ENCODE measurements around the gene ARHGAP24. TPM values are rescaled to one million over a fixed set of nuclear protein-coding genes. Genes with fewer than 3 reads are reported as not detected.

ARHGAP24 gene
- total RNA-seq, 2 donors from 2014 or later = 1.0 TPM; not detected in 1

GRCh38 chr4:85676050-85676425, 201.1 kb downstream of the ARHGAP24 start:
- ATAC-seq (no peak), DNase-seq (ENCODE audit: low spot score) (no peak)
- H3K4me3 Mint-ChIP-seq = no peak overlapping the region
- no peak overlapping the region for H3K27ac Mint-ChIP-seq
- H3K9me3 Mint-ChIP-seq = peaks cover 4% of the 10 kb centered on the region
- no peaks in the 10 kb centered on the region for H3K27me3 Mint-ChIP-seq
- H3K4me1 Mint-ChIP-seq (ENCODE audit: low read depth in 2 of 2) = no peaks in the 10 kb centered on the region
- H3K36me3 Mint-ChIP-seq = no peaks in the 10 kb centered on the region

- Mint-ChIP-seq H3K4me1 (ENCODE audit: low read depth in 2 of 2) (no peaks in the 10 kb centered on the region), H3K36me3 (no peaks in the 10 kb centered on the region), H3K27me3 (no peaks in the 10 kb centered on the region), H3K27ac (no peak overlapping the region), H3K9me3 (peaks cover 4% of the 10 kb centered on the region), H3K4me3 (no peak overlapping the region)
- ATAC-seq = no peak
- DNase-seq (ENCODE audit: low spot score) = no peak
Observed at GRCh38 chr4:85676850-85677590, 202.1 kb downstream of the ARHGAP24 start.

- Mint-ChIP-seq H3K4me3 (no peak overlapping the region), H3K4me1 (ENCODE audit: low read depth in 2 of 2) (no peaks in the 10 kb centered on the region), H3K27me3 (no peaks in the 10 kb centered on the region), H3K9me3 (peaks cover 3% of the 10 kb centered on the region), H3K36me3 (no peaks in the 10 kb centered on the region), H3K27ac (no peak overlapping the region)
- DNase-seq (ENCODE audit: low spot score) (no peak), ATAC-seq (no peak)
Observed at GRCh38 chr4:85681221-85681657, 206.3 kb downstream of the ARHGAP24 start.

GRCh38 chr4:85681921-85682320, 207.0 kb downstream of the ARHGAP24 start:
- H3K27me3 Mint-ChIP-seq = no peaks in the 10 kb centered on the region
- H3K4me1 Mint-ChIP-seq (ENCODE audit: low read depth in 2 of 2) = no peaks in the 10 kb centered on the region
- no peak overlapping the region for H3K4me3 Mint-ChIP-seq
- no peak for ATAC-seq
- H3K36me3 Mint-ChIP-seq = no peaks in the 10 kb centered on the region
- H3K9me3 Mint-ChIP-seq = peaks cover 3% of the 10 kb centered on the region
- no peak overlapping the region for H3K27ac Mint-ChIP-seq
- DNase-seq (ENCODE audit: low spot score) = no peak

DNA sequence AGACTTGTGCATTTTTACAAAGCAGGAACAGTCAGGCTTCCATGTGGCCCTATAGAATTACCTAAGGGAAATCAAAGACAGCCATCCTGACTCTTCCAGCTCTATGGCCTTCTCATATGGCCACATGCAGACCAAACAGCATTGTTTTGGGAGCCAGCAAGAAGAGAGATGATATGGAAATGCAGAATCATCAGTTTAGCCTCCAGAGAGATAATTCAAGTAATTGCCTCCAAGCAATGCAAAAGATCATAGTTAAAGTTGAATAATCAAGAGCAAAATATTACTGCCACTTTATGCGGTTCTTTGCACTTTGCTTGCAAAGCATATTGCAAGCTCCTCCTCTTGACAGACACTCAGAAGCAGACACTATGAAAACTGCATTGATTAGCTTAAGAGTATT, 207.4 kb downstream of the ARHGAP24 start:
- H3K27ac Mint-ChIP-seq = no peak overlapping the region
- H3K4me1 Mint-ChIP-seq (ENCODE audit: low read depth in 2 of 2) = no peaks in the 10 kb centered on the region
- no peak for ATAC-seq
- DNase-seq (ENCODE audit: low spot score) = no peak
- H3K36me3 Mint-ChIP-seq = no peaks in the 10 kb centered on the region
- H3K27me3 Mint-ChIP-seq = no peaks in the 10 kb centered on the region
- H3K4me3 Mint-ChIP-seq = no peak overlapping the region
- peaks cover 3% of the 10 kb centered on the region for H3K9me3 Mint-ChIP-seq

- DNase-seq (ENCODE audit: low spot score) = no peak
- Mint-ChIP-seq H3K27me3 (no peaks in the 10 kb centered on the region), H3K9me3 (peaks cover 3% of the 10 kb centered on the region), H3K4me1 (ENCODE audit: low read depth in 2 of 2) (no peaks in the 10 kb centered on the region), H3K36me3 (no peaks in the 10 kb centered on the region), H3K4me3 (no peak overlapping the region), H3K27ac (no peak overlapping the region)
- ATAC-seq = no peak
Observed at GRCh38 chr4:85684676-85685075, 209.7 kb downstream of the ARHGAP24 start.

DNA sequence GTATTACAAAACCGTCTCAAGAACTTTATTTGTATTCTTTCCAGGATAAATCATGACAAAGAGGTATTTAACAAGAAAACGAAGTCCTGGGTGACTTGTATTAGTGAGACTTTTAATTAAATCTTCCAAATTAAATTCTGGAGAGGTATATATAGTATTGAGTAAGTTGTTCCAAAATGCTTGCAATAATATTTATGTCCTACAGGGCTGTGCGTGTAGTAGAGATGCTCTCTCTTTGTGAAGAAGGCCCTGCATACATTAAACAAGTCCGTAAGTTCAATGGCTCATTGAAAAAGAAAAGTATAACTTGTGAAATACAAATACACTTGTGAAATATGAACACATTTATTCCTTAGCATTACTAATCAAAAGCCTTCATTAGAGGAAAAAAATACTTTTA, 211.4 kb downstream of the ARHGAP24 start:
- no peaks in the 10 kb centered on the region for H3K27me3 Mint-ChIP-seq
- H3K4me3 Mint-ChIP-seq = no peak overlapping the region
- DNase-seq (ENCODE audit: low spot score) (no peak), ATAC-seq (no peak)
- peaks cover 7% of the 10 kb centered on the region for H3K9me3 Mint-ChIP-seq
- no peak overlapping the region for H3K27ac Mint-ChIP-seq
- H3K4me1 Mint-ChIP-seq (ENCODE audit: low read depth in 2 of 2) = no peaks in the 10 kb centered on the region
- H3K36me3 Mint-ChIP-seq = no peaks in the 10 kb centered on the region

GRCh38 chr4:85688055-85688740, 213.2 kb downstream of the ARHGAP24 start:
- peaks cover 7% of the 10 kb centered on the region for H3K9me3 Mint-ChIP-seq
- no peak overlapping the region for H3K4me3 Mint-ChIP-seq
- H3K4me1 Mint-ChIP-seq (ENCODE audit: low read depth in 2 of 2) = no peaks in the 10 kb centered on the region
- ATAC-seq (no peak), DNase-seq (ENCODE audit: low spot score) (no peak)
- H3K36me3 Mint-ChIP-seq = no peaks in the 10 kb centered on the region
- H3K27ac Mint-ChIP-seq = no peak overlapping the region
- H3K27me3 Mint-ChIP-seq = no peaks in the 10 kb centered on the region

DNA sequence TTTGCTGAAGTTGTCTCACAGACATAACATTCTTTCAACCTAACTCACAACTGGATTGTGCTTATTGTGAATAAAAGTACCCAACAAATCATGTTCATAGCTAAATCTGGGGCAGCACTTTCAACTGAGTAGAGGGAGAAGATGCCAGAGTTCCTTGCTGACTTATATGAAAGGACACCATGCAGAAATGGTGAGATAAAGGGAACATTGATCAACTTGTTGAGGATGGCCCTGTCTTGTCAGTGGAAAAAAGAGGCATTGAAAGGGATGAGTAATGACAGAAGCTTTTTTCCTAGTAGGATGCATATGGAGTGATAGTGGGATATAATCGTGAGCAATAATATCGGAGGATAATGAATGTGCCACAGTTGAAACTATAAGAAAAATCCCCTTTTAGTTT, 221.7 kb downstream of the ARHGAP24 start:
- H3K9me3 Mint-ChIP-seq = peaks cover 10% of the 10 kb centered on the region
- H3K4me3 Mint-ChIP-seq = no peak overlapping the region
- ATAC-seq = no peak
- H3K27ac Mint-ChIP-seq = no peak overlapping the region
- no peak for DNase-seq (ENCODE audit: low spot score)
- H3K36me3 Mint-ChIP-seq = no peaks in the 10 kb centered on the region
- H3K27me3 Mint-ChIP-seq = no peaks in the 10 kb centered on the region
- no peaks in the 10 kb centered on the region for H3K4me1 Mint-ChIP-seq (ENCODE audit: low read depth in 2 of 2)

GRCh38 chr4:85697854-85698253, 222.9 kb downstream of the ARHGAP24 start:
- no peak overlapping the region for H3K4me3 Mint-ChIP-seq
- no peaks in the 10 kb centered on the region for H3K36me3 Mint-ChIP-seq
- no peaks in the 10 kb centered on the region for H3K4me1 Mint-ChIP-seq (ENCODE audit: low read depth in 2 of 2)
- H3K27ac Mint-ChIP-seq = no peak overlapping the region
- no peak for ATAC-seq
- peaks cover 13% of the 10 kb centered on the region for H3K9me3 Mint-ChIP-seq
- no peak for DNase-seq (ENCODE audit: low spot score)
- no peaks in the 10 kb centered on the region for H3K27me3 Mint-ChIP-seq

DNA sequence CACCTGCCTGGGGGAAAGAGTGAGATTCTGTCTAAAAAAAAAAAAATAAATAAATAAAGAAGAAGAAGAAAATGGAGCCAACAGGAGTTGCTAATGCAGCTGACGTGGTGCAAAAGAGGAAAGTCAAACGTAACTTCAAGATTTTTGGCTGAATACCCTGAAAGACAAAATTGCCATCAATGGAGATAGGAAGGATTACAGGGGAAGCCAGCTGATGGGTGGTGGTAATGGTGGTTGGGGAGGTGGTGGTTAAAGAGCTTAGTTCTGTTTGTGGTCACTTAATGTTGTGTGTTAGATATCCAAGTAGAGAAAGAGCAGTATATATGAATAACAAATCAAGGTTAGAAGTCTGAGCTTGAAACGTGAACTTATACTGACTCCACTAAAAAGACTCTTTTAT, 225.4 kb downstream of the ARHGAP24 start:
- peaks cover 13% of the 10 kb centered on the region for H3K9me3 Mint-ChIP-seq
- H3K27ac Mint-ChIP-seq = no peak overlapping the region
- no peaks in the 10 kb centered on the region for H3K4me1 Mint-ChIP-seq (ENCODE audit: low read depth in 2 of 2)
- no peak for DNase-seq (ENCODE audit: low spot score)
- ATAC-seq = no peak
- H3K4me3 Mint-ChIP-seq = no peak overlapping the region
- H3K36me3 Mint-ChIP-seq = peaks cover 2% of the 10 kb centered on the region
- no peaks in the 10 kb centered on the region for H3K27me3 Mint-ChIP-seq

GRCh38 chr4:85701861-85702321, 226.9 kb downstream of the ARHGAP24 start:
- DNase-seq (ENCODE audit: low spot score) = no peak
- ATAC-seq = no peak
- Mint-ChIP-seq H3K9me3 (peaks cover 9% of the 10 kb centered on the region), H3K36me3 (peaks cover 8% of the 10 kb centered on the region), H3K4me3 (no peak overlapping the region), H3K27ac (no peak overlapping the region), H3K4me1 (ENCODE audit: low read depth in 2 of 2) (no peaks in the 10 kb centered on the region), H3K27me3 (no peaks in the 10 kb centered on the region)

DNA sequence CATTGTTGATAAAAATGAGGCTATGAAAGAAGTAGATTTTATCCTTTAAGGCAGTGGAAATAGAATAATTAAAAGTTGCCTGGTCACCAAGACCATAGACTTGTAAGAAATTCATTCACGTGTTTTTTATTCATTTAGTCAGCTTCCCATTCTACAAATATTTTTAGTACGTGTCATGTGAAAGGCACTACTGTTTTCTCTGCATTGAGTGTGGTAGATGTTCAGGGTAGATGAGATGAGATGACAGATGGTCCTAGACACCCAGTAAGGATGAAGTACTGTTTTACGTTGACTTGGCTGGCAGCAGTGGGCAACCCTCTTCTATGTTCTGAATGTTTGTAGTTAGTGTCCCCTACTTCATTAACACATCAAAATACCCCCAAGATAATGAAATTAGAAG, 228.1 kb downstream of the ARHGAP24 start:
- Mint-ChIP-seq H3K4me3 (no peak overlapping the region), H3K27me3 (no peaks in the 10 kb centered on the region), H3K36me3 (peaks cover 8% of the 10 kb centered on the region), H3K9me3 (peaks cover 9% of the 10 kb centered on the region), H3K27ac (no peak overlapping the region), H3K4me1 (ENCODE audit: low read depth in 2 of 2) (no peaks in the 10 kb centered on the region)
- ATAC-seq (no peak), DNase-seq (ENCODE audit: low spot score) (no peak)

DNA sequence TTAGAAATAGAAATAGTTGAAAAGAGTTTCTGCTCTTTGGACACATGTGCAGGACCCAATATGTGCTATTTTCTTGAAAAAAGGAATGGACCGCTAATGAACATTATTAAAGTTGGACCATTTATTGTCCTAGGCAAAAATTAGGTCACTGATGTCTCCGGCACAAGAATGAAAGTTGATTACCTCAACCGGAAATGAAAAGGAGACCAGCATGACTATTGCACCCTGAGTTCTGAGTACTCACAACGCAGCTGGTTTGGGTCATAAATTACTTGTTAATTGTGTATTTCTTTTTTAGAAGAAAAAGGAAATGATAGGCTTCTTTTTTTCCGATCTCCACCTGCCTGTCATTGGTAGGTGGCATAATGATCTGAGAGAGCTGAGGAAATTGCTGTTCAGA, 232.7 kb downstream of the ARHGAP24 start:
- DNase-seq (ENCODE audit: low spot score) (no peak), ATAC-seq (no peak)

More for the DNA sequence above, 232.7 kb downstream of the ARHGAP24 start:
- H3K36me3 Mint-ChIP-seq = peaks cover 8% of the 10 kb centered on the region
- H3K27ac Mint-ChIP-seq = no peak overlapping the region
- peaks cover 2% of the 10 kb centered on the region for H3K9me3 Mint-ChIP-seq
- no peaks in the 10 kb centered on the region for H3K27me3 Mint-ChIP-seq
- H3K4me1 Mint-ChIP-seq (ENCODE audit: low read depth in 2 of 2) = no peaks in the 10 kb centered on the region
- no peak overlapping the region for H3K4me3 Mint-ChIP-seq
